MM.1S (cell line): ENCODE results near the gene TNFRSF25.
"Not testable (repeated sequence)": the region's sequence is repeated elsewhere in the genome, so short reads cannot be mapped to it uniquely, and the experiment has no call there.

Source experiments
- DNase-seq: peaks from one replicate; pipeline ENCODE4 v3.0.0-alpha.2; 2015
- H2AFZ ChIP-seq: fragments of 300-600 bp; sonication (generic); 2 replicates; pipeline ENCODE4 v1.6.0; 2016; ENCODE audit warnings: antibody characterized with exemption, low read length
- H3F3A ChIP-seq: fragments of 300-600 bp; sonication (generic); 2 replicates; pipeline ENCODE4 v1.6.1; 2016; ENCODE audit warnings: mild to moderate bottlenecking, antibody characterized with exemption, low read length, moderate library complexity, mixed read lengths; ENCODE audit not compliant: insufficient read depth
- H3K27ac ChIP-seq: fragments of 300-600 bp; sonication (generic); 2 replicates; pipeline ENCODE4 v1.5.1; 2016; ENCODE audit warnings: mild to moderate bottlenecking, low read length
- H3K27me3 ChIP-seq: fragments of 300-600 bp; sonication (generic); replicated peaks from 2 replicates; pipeline ENCODE4 v1.6.0; 2016; ENCODE audit warnings: low read length; ENCODE audit not compliant: insufficient read depth
- H3K36me3 ChIP-seq: fragments of 300-600 bp; sonication (generic); replicated peaks from 2 replicates; pipeline ENCODE4 v1.6.1; 2016; ENCODE audit warnings: mild to moderate bottlenecking, low read length, mixed read lengths; ENCODE audit not compliant: insufficient read depth
- H3K4me1 ChIP-seq: fragments of 300-600 bp; sonication (generic); 2 replicates; pipeline ENCODE4 v1.6.1; 2016; ENCODE audit warnings: low read length, mixed read lengths
- H3K4me2 ChIP-seq: fragments of 300-600 bp; sonication (generic); 2 replicates; pipeline ENCODE4 v1.6.0; 2016; ENCODE audit warnings: low read depth, low read length
- H3K4me3 ChIP-seq: fragments of 300-600 bp; sonication (generic); 2 replicates; pipeline ENCODE4 v1.5.1; 2016; ENCODE audit warnings: low read length, mixed read lengths
- H3K79me2 ChIP-seq: fragments of 300-600 bp; sonication (generic); 2 replicates; pipeline ENCODE4 v1.6.1; 2016; ENCODE audit warnings: mixed run types, low read length, mixed read lengths
- H3K9ac ChIP-seq: fragments of 300-600 bp; sonication (generic); 2 replicates; pipeline ENCODE4 v1.6.1; 2016; ENCODE audit warnings: low read length, mixed read lengths
- H3K9me2 ChIP-seq: fragments of 300-600 bp; sonication (generic); replicated peaks from 2 replicates; pipeline ENCODE4 v1.6.1; 2016; ENCODE audit warnings: mild to moderate bottlenecking, low read length, mixed read lengths; ENCODE audit not compliant: insufficient read depth
- H3K9me3 ChIP-seq: fragments of 300-600 bp; sonication (generic); replicated peaks from 2 replicates; pipeline ENCODE4 v1.6.1; 2016; ENCODE audit warnings: mild to moderate bottlenecking, low read length, mixed read lengths; ENCODE audit not compliant: insufficient read depth
- H4K20me1 ChIP-seq: fragments of 300-600 bp; sonication (generic); 2 replicates; pipeline ENCODE4 v1.6.1; 2016; ENCODE audit warnings: mild to moderate bottlenecking, low read length, moderate library complexity, mixed read lengths; ENCODE audit not compliant: insufficient read depth
- EZH2 ChIP-seq: fragments of 300-600 bp; sonication (generic); optimal IDR thresholded peaks from 2 replicates; pipeline ENCODE3; 2017; ENCODE audit warnings: low read depth, mild to moderate bottlenecking, antibody characterized with exemption, low read length, mixed read lengths
- EZH2phosphoT487 ChIP-seq: fragments of 300-600 bp; sonication (generic); IDR thresholded peaks from 2 replicates; pipeline ENCODE4 v1.6.1; 2018; ENCODE audit warnings: antibody characterized with exemption, low read length
- TF ChIP-seq, protein P1 (sequence below): fragments of 300-600 bp; sonication (generic); IDR thresholded peaks from 2 replicates; pipeline ENCODE4 v1.5.1; 2016; ENCODE audit warnings: antibody characterized with exemption, low read length, mixed read lengths

The TNFRSF25 gene

DNA sequence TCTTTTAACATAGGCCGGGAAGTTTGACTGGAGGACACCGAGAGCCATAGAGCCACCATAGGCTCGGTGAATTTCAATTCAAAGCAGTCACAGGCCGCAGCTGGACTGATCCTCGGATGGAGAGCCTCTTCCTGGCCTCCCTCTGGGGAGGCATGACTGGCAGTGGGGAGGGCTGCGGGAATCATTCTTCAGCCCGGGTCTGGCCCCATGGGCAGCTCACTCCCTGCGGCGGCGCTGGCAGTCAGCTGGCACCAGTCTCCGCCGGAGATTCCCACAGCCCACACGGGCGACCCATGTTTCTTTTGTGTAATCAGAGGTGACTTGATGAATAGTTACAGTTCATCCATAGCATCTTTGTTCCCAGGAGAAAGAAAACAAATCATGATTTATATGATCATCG is 30.8 kb downstream of the TNFRSF25 start:
- no peaks in the 10 kb centered on the region for H3K9me3 ChIP-seq

DNA sequence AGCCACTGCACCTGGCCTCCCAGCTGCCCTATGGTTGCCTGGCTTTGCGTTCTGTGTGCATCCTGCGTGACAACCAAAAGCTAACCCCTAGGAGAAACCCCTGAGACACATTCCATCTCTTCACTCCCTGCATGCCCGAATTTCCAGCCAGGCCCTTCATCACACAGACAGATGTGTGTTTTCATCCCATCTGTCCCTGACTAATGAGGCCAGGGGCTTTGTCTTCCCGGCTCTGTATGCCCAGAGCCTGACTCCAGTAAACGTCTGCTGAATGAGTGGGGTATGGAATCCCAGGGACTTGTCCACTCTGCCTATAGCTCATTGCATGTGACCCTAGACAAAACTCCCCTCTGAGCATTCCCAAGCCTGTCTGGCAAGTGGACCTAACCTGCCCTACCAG is 31.8 kb downstream of the TNFRSF25 start:
- H3K9me2 ChIP-seq, result no peaks in the 10 kb centered on the region
- no peak overlapping the region for H3K4me2 ChIP-seq
- H3K27ac ChIP-seq, result no peak overlapping the region

More for the DNA sequence above, 30.8 kb downstream of the TNFRSF25 start:
- Histone ChIP-seq H3K4me3 (no peak overlapping the region), H3K9ac (no peak overlapping the region), H3K4me2 (no peak overlapping the region), H3K9me2 (no peaks in the 10 kb centered on the region), H2AFZ (no peak overlapping the region), H3K27me3 (peaks cover 80% of the 10 kb centered on the region), H3K27ac (no peak overlapping the region), H4K20me1 (no peaks in the 10 kb centered on the region), H3K79me2 (no peaks in the 10 kb centered on the region), H3F3A (no peaks in the 10 kb centered on the region), H3K36me3 (no peaks in the 10 kb centered on the region), H3K4me1 (no peaks in the 10 kb centered on the region)
- TF ChIP-seq EZH2phosphoT487, result no peak
- TF ChIP-seq, protein P1, sequence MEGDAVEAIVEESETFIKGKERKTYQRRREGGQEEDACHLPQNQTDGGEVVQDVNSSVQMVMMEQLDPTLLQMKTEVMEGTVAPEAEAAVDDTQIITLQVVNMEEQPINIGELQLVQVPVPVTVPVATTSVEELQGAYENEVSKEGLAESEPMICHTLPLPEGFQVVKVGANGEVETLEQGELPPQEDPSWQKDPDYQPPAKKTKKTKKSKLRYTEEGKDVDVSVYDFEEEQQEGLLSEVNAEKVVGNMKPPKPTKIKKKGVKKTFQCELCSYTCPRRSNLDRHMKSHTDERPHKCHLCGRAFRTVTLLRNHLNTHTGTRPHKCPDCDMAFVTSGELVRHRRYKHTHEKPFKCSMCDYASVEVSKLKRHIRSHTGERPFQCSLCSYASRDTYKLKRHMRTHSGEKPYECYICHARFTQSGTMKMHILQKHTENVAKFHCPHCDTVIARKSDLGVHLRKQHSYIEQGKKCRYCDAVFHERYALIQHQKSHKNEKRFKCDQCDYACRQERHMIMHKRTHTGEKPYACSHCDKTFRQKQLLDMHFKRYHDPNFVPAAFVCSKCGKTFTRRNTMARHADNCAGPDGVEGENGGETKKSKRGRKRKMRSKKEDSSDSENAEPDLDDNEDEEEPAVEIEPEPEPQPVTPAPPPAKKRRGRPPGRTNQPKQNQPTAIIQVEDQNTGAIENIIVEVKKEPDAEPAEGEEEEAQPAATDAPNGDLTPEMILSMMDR, result no peak
- TF ChIP-seq EZH2, result no peak
- no peak for DNase-seq

DNA sequence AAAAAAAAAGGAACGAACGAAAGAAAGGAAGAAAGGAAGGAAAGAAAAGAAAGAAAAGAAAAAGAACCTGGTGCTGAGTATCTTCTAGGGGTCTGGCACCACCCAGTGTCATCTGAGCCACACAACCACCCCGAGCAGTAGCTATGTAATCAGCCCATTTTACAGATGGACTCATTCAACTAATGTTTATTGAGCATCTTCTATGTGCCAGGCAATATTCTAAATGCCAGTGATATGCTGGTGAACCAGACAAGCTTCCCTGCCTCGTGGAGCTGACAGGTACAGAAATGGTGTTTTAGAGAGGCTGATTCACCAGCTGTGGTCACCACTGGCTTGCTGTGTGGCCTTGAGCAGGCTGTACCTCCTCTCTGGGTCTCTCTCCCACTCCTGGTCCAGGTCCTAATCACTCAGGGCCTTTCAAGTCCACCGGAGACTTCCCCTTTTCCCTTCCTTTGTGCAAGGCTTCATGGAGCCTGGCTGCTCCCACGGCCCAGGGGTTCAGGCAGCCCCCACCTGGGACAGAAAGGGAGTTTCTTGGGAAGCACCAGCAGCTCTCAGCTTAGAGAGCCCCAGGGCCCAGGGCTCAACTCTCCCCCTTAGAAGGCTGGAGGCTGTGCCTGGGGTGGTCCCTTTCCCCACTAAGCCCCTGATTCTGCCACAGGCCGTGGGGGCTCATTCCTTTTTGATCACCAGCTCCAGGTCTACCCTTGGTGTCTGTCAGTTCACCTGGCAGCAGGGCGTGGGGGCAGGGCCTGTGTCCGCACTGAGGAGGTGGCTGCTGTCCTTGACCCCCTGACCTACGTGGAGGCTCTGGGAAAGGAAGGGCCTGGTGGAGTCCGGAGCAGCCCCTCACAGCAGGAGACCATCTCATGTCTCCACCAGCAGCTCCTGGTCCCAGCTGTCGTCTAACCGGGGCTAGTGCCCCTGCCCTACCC is 34.1 kb downstream of the TNFRSF25 start:
- H3K27ac ChIP-seq, H4K20me1 ChIP-seq, H3K4me2 ChIP-seq, DNase-seq, H3K4me1 ChIP-seq, H3K4me3 ChIP-seq, H3K9me3 ChIP-seq, H2AFZ ChIP-seq, H3K36me3 ChIP-seq, H3F3A ChIP-seq, H3K9ac ChIP-seq, H3K79me2 ChIP-seq, H3K9me2 ChIP-seq: not testable (repeated sequence)
- H3K27me3 ChIP-seq, result peaks cover 89% of the 10 kb centered on the region

More for the DNA sequence above, 31.8 kb downstream of the TNFRSF25 start:
- Histone ChIP-seq H3K4me3 (no peak overlapping the region), H4K20me1 (no peaks in the 10 kb centered on the region), H3K79me2 (no peaks in the 10 kb centered on the region), H3F3A (no peaks in the 10 kb centered on the region), H3K27me3 (peaks cover 85% of the 10 kb centered on the region), H3K4me1 (no peaks in the 10 kb centered on the region), H3K9ac (no peak overlapping the region), H3K36me3 (no peaks in the 10 kb centered on the region), H3K9me3 (no peaks in the 10 kb centered on the region), H2AFZ (no peak overlapping the region)
- no peak for DNase-seq
- TF ChIP-seq EZH2 (no peak), EZH2phosphoT487 (no peak)
- TF ChIP-seq, protein P1, result no peak

DNA sequence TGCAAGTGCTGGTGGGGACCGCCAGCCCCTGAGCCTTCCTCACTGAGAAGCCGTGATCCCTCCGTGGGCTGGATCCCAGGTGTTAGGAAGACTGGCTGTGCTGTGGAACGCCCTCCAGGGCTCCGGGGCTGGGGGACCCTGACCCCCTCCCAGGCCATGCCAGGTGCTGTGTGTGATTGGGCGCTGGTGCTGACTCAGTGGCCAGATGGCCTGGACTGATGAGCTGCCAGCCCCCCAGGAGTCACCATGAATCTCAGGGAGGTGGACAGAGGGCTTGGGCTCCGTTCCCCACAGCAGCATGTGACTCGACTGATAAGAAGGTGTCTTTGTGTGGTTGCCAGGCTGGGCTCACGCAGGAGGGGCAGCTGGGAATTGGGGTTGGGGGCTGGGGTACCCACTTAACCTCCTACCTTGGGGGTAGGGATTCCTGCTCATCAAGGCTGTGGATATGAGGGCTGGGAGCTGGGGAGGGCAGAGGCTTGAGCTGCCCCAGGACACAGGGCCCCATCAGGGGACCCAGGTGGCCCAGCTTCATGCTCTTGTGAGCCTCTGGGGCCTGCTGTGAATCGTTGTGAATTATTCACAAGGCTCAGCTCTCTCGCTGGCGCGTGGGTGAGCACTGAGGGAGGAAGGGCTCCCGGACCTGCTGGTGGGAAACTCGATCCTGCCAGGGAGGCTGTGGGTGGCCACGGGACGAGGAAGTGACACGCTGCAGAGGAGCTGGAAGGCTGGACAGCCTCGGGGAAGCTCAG is 36.1 kb downstream of the TNFRSF25 start:
- not testable (repeated sequence) for H3K27ac ChIP-seq, DNase-seq, H3K4me2 ChIP-seq, H3F3A ChIP-seq, H3K9ac ChIP-seq, H3K4me1 ChIP-seq, H4K20me1 ChIP-seq, H3K79me2 ChIP-seq, H3K9me3 ChIP-seq, H3K36me3 ChIP-seq, H3K9me2 ChIP-seq, H3K4me3 ChIP-seq, H2AFZ ChIP-seq
- peaks cover 91% of the 10 kb centered on the region for H3K27me3 ChIP-seq

DNA sequence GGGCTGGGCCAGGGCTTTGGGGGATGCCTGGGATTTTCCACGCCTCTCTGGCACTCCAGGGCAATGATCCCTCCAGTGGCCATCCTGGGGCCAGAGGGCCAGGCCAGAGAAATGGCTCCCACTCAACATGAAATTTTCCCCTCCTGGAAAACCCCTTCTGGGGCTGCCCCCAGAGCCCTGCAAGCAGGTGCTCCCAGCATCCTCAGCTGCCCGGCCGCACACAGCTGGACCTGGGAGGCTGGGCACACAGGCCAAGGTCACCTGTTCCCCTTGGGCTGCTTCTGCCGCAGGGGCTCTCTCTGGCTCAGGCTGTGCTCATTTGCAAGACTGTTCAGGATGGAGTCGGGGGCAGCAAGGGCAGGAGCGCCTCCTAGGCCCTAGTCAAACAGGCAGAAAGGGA is 37.5 kb downstream of the TNFRSF25 start:
- not testable (repeated sequence) for H3K9ac ChIP-seq, H3K4me3 ChIP-seq, H3K4me1 ChIP-seq, H3K9me2 ChIP-seq, H4K20me1 ChIP-seq, H3F3A ChIP-seq, H3K36me3 ChIP-seq, H3K79me2 ChIP-seq, H3K4me2 ChIP-seq, H3K9me3 ChIP-seq, DNase-seq, H2AFZ ChIP-seq, H3K27ac ChIP-seq
- H3K27me3 ChIP-seq, result peaks cover 89% of the 10 kb centered on the region
